ENCODE results near the gene TOMM20. TPM values are rescaled to one million over a fixed set of nuclear protein-coding genes. Genes with fewer than 3 reads are reported as not detected.

TOMM20 gene
- total RNA-seq, 1 donor from 2014 or later: 89.1 TPM

GRCh38 chr1:235136111-235136510 lies 7.5 kb upstream of the TOMM20 start:
- no peak for TF ChIP-seq CTCF (IDR thresholded peaks at IDR 0.05)
- Mint-ChIP-seq H3K36me3 (ENCODE audit: low read depth) (peaks cover 40% of the 10 kb centered on the region), H3K4me1 (ENCODE audit: low read depth) (peaks cover 6% of the 10 kb centered on the region), H3K27ac (ENCODE audit: unreplicated experiment) (no peak overlapping the region), H3K4me3 (ENCODE audit: unreplicated experiment) (no peak overlapping the region), H3K27me3 (ENCODE audit: low read depth) (no peaks in the 10 kb centered on the region), H3K9me3 (ENCODE audit: low read depth) (no peaks in the 10 kb centered on the region)
- DNase-seq (ENCODE audit: low spot score): no peak

- H3K27ac Mint-ChIP-seq (ENCODE audit: unreplicated experiment): no peak overlapping the region
- no peak for TF ChIP-seq CTCF (IDR thresholded peaks at IDR 0.05)
- H3K4me3 Mint-ChIP-seq (ENCODE audit: unreplicated experiment): no peak overlapping the region
- no peaks in the 10 kb centered on the region for H3K27me3 Mint-ChIP-seq (ENCODE audit: low read depth)
- no peaks in the 10 kb centered on the region for H3K9me3 Mint-ChIP-seq (ENCODE audit: low read depth)
- H3K36me3 Mint-ChIP-seq (ENCODE audit: low read depth): peaks cover 35% of the 10 kb centered on the region
- H3K4me1 Mint-ChIP-seq (ENCODE audit: low read depth): peaks cover 9% of the 10 kb centered on the region
- no peak for DNase-seq (ENCODE audit: low spot score)
These were observed 5.5 kb upstream of the TOMM20 start for GRCh38 chr1:235134171-235134570.

GRCh38 chr1:235133086-235133485 lies 4.4 kb upstream of the TOMM20 start:
- H3K4me3 Mint-ChIP-seq (ENCODE audit: unreplicated experiment): no peak overlapping the region
- H3K9me3 Mint-ChIP-seq (ENCODE audit: low read depth): no peaks in the 10 kb centered on the region
- no peak for TF ChIP-seq CTCF (IDR thresholded peaks at IDR 0.05)
- peaks cover 28% of the 10 kb centered on the region for H3K36me3 Mint-ChIP-seq (ENCODE audit: low read depth)
- no peak for DNase-seq (ENCODE audit: low spot score)
- H3K27me3 Mint-ChIP-seq (ENCODE audit: low read depth): no peaks in the 10 kb centered on the region
- H3K4me1 Mint-ChIP-seq (ENCODE audit: low read depth): peaks cover 6% of the 10 kb centered on the region
- H3K27ac Mint-ChIP-seq (ENCODE audit: unreplicated experiment): peak overlapping the region; percentile 11

GRCh38 chr1:235131961-235132360 lies 3.3 kb upstream of the TOMM20 start:
- Mint-ChIP-seq H3K4me1 (ENCODE audit: low read depth) (peaks cover 14% of the 10 kb centered on the region), H3K27me3 (ENCODE audit: low read depth) (no peaks in the 10 kb centered on the region), H3K4me3 (ENCODE audit: unreplicated experiment) (no peak overlapping the region), H3K27ac (ENCODE audit: unreplicated experiment) (no peak overlapping the region), H3K36me3 (ENCODE audit: low read depth) (peaks cover 22% of the 10 kb centered on the region), H3K9me3 (ENCODE audit: low read depth) (no peaks in the 10 kb centered on the region)
- no peak for DNase-seq (ENCODE audit: low spot score)
- no peak for TF ChIP-seq CTCF (IDR thresholded peaks at IDR 0.05)

GRCh38 chr1:235130766-235131270 lies 2.2 kb upstream of the TOMM20 start:
- peaks cover 26% of the 10 kb centered on the region for H3K4me1 Mint-ChIP-seq (ENCODE audit: low read depth)

More at GRCh38 chr1:235130766-235131270, 2.2 kb upstream of the TOMM20 start:
- H3K27me3 Mint-ChIP-seq (ENCODE audit: low read depth): no peaks in the 10 kb centered on the region
- TF ChIP-seq CTCF (IDR thresholded peaks at IDR 0.05): no peak
- no peak for DNase-seq (ENCODE audit: low spot score)
- no peak overlapping the region for H3K4me3 Mint-ChIP-seq (ENCODE audit: unreplicated experiment)
- H3K9me3 Mint-ChIP-seq (ENCODE audit: low read depth): no peaks in the 10 kb centered on the region
- H3K27ac Mint-ChIP-seq (ENCODE audit: unreplicated experiment): peak overlapping the region; percentile 2
- H3K36me3 Mint-ChIP-seq (ENCODE audit: low read depth): peaks cover 15% of the 10 kb centered on the region

All from chondrocyte (in vitro differentiated cells).